ENCODE measurements around the gene NPTN.

NPTN gene

GRCh38 chr15:73633991-73634495, 854 bp upstream of the NPTN start:
- in situ Hi-C loops (cut with HindIII; ENCODE audit: low sequenced_read_pairs): no loop called here

DNA sequence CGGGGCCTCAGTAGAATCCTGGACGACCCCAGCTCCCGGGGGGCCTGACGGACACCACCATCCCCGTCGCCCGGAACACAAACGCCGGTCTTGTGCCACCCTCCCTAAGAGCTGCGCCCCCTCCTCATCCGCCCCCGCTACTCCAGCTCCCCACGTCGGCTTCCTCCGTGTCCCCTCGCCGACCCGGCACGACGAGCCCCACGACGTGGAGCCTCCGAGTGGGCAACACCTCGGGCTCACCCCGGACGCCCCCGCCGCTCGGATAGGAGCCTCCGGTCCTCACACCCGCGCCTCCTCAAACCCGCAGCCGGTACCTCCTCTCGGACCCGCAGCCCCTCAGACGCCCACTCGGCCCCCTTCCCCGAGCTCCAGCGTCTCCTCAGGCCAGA, 525 bp downstream of the NPTN start:
- in situ Hi-C loops (cut with HindIII; ENCODE audit: low sequenced_read_pairs): no loop called here

DNA sequence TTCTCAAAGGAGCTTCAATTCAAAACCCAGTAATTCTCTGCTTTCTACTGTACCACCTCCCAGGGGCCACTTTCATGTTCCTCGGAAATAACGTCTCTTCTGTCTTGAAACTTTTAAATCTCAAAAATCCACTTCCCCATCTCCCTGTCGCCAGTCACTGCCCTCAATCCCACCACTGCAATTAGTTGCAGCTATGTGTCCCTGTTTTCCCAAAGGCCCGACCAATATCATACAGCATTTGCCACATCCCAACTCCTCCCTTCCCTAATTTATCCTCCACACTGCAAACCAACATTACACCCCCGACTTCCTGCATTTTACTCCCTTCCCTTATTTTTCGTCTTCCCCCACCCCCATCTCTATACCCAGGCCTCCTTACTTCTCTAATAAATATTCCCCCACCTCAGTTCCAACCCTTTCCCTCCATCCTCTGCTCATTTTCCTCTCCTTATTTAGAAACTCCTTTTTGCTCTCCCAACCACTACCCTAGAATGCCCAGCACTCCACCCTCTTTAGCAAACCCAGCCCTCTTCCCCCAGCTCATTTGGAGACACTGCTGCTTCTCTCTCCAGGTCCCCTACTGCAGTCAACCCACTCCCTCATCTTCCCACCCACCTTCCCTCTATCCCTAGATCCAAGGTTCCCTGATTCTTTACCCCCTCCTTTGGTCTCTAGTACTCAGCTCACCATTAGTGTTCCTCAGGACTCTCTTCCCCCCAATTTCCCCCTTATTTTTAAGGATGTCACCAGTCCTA, 1.1 kb downstream of the NPTN start:
- in situ Hi-C loops (cut with HindIII; ENCODE audit: low sequenced_read_pairs): no loop called here

- in situ Hi-C loops (cut with HindIII; ENCODE audit: low sequenced_read_pairs): no loop called here
Measured at GRCh38 chr15:73630921-73631362, 2.2 kb downstream of the NPTN start.

- in situ Hi-C loops (cut with HindIII; ENCODE audit: low sequenced_read_pairs): no loop called here
Measured at GRCh38 chr15:73629798-73630429, 3.3 kb downstream of the NPTN start.

DNA sequence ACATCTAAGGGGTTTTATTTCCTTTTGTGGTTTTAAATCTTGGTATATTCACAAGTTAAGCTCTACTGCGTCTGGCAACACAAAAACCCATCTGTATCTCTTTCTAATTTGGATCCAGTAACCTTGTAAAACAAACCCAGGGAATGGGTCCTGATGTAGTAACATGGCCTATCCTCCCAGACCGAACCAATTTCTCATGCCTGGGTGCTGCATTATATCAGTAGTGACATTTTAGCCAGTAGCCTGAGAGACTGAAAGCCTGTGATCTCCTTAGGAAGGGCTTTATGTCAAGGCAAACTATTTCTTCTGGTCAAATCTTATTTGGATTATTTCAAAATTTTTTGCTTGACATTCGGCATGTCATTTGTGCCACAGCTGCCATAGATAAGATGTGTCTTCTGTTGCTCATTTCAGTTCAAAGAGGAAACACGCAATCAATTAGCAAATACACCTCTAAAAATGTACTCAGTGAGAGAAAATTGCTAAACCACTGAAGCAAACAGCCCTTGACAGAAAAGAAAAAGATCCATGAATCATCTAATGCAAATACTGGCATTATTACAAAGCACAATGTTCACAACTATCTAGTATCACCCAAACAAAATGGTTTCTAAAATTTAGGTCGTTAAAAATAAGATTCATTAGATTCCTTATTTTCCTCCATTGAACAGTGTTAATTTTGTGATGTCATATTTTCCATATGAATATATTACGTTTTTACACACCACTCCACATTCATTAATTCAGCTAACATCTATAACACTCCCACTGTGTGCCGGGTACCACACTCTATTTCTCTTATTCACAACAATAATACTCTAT, 4.0 kb downstream of the NPTN start:
- in situ Hi-C loops (cut with HindIII; ENCODE audit: low sequenced_read_pairs): no loop called here

DNA sequence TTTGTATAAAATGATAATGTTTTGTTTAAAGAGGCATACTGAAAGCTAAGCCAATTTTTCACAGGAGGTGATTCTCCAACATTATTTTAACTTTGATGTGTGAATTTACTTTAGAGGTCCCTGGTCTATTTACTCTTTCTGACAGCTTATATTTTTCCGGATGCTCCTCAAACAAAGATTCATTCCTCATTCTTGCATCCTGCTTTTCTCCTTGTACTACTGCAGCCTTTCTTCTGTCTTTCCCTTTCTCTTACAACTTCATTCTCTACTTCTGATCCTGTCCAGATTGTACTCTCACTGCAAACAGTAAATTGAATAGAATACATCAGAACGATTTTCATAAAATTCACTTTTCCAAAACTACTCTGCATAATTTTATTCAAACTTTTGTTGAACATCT, 5.1 kb downstream of the NPTN start:
- in situ Hi-C loops (cut with HindIII; ENCODE audit: low sequenced_read_pairs): no loop called here

- in situ Hi-C loops (cut with HindIII; ENCODE audit: low sequenced_read_pairs): no loop called here
Measured at GRCh38 chr15:73626072-73626471, 7.1 kb downstream of the NPTN start.

- in situ Hi-C loops (cut with HindIII; ENCODE audit: low sequenced_read_pairs): loop anchor here (25.0 kb wide), 1 partner anchor 88 kb away; no protein-coding TSS in a partner anchor
Measured at GRCh38 chr15:73624530-73624929, 8.7 kb downstream of the NPTN start.

DNA sequence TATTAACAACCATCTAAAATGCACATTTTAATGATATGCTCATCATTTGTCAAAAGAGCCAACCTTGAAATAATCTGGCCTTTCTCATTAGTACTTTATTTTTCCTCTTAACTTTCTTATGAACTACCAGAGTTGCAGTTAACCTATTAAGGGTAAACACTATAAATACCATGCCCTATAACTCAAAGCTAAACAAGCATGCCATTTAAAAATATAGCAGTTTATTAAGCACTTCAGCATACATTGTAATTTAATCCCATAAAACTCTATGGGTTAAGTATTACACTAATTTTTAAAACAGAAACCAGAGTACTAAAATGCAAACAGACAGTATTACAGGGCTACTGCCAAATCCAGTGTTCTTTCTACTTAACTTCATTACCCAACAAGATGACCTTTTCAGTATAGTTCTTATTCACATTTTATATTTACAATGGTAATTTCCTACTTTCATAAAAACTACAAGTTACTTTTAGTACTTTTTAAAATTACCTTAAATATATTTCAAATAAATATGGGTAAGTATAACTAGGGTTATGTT, 11.8 kb downstream of the NPTN start:
- in situ Hi-C loops (cut with HindIII; ENCODE audit: low sequenced_read_pairs): loop anchor here (25.0 kb wide), 1 partner anchor 91 kb away; no protein-coding TSS in a partner anchor

DNA sequence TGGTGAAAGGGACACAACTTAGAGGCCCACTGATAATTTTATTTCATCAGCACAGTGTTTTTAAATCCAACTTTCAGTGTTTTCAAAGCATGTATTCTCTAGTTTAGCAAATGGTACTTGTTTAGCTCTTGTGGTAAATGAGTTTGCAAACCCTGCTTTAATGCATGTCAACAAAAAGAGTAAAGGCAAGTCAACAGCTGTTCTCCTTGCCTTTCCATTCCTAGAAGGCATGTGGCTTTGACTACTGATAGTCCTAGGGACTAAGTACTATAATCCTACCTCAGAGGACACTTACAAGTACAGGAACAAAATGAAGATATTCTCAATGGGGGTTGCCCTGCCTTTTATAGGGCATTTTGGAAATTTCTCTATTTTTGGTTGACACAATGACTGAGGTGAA, 13.1 kb downstream of the NPTN start:
- in situ Hi-C loops (cut with HindIII; ENCODE audit: low sequenced_read_pairs): loop anchor here (25.0 kb wide), 1 partner anchor 92 kb away; no protein-coding TSS in a partner anchor

- in situ Hi-C loops (cut with HindIII; ENCODE audit: low sequenced_read_pairs): loop anchor here (25.0 kb wide), 1 partner anchor 94 kb away; no protein-coding TSS in a partner anchor
Measured at GRCh38 chr15:73617913-73618312, 15.3 kb downstream of the NPTN start.

- in situ Hi-C loops (cut with HindIII; ENCODE audit: low sequenced_read_pairs): loop anchor here (25.0 kb wide), 1 partner anchor 95 kb away; no protein-coding TSS in a partner anchor
Measured at GRCh38 chr15:73617301-73617831, 15.8 kb downstream of the NPTN start.

DNA sequence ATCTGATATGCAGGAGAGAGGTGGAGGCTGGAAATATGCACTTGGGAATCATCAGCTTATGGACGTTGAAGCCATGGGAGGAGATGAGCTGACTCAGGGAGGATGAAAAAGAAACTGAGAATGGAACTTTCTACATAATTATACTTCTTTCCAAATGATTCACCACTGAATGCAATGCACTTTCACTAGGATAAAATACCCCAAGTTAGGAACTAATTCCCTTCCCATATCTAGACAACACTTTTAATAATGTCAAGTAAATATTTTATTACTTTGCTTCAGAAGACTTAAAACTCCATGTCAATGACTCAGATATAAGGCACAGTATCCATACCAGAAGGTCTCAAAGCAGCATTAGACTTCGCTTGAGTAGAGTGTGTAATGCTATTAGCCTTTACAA, 24.2 kb downstream of the NPTN start:
- in situ Hi-C loops (cut with HindIII; ENCODE audit: low sequenced_read_pairs): loop anchor here (25.0 kb wide), 1 partner anchor 103 kb away; no protein-coding TSS in a partner anchor

DNA sequence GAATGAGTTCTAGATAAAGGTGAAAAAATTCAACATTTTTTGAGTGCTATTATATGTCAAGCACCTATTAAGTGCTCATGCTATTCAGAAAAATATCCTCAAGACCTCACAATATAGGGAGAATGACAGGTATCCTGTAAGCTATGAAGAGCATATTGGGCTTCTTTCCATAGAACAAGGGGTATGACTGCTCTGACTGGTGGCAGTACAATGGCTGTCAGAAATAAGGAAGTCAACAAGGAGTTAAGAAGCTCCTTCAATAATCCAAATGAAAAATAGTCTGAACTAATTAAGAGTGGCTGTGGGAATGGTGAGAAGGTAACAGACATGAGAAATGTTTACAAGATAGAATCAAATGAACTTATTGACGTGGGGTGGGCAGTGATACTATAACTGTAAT, 24.7 kb downstream of the NPTN start:
- in situ Hi-C loops (cut with HindIII; ENCODE audit: low sequenced_read_pairs): loop anchor here (25.0 kb wide), 1 partner anchor 104 kb away; no protein-coding TSS in a partner anchor

- in situ Hi-C loops (cut with HindIII; ENCODE audit: low sequenced_read_pairs): loop anchor here (25.0 kb wide), 1 partner anchor 104 kb away; no protein-coding TSS in a partner anchor
Measured at GRCh38 chr15:73607843-73608242, 25.3 kb downstream of the NPTN start.

GRCh38 chr15:73607405-73607804, 25.8 kb downstream of the NPTN start:
- in situ Hi-C loops (cut with HindIII; ENCODE audit: low sequenced_read_pairs): loop anchor here (25.0 kb wide), 1 partner anchor 105 kb away; no protein-coding TSS in a partner anchor

- in situ Hi-C loops (cut with HindIII; ENCODE audit: low sequenced_read_pairs): loop anchor here (25.0 kb wide), 1 partner anchor 106 kb away; no protein-coding TSS in a partner anchor
Measured at GRCh38 chr15:73605759-73606436, 27.3 kb downstream of the NPTN start.

GRCh38 chr15:73604477-73604876, 28.7 kb downstream of the NPTN start:
- in situ Hi-C loops (cut with HindIII; ENCODE audit: low sequenced_read_pairs): loop anchor here (25.0 kb wide), 1 partner anchor 108 kb away; no protein-coding TSS in a partner anchor
